GM21390 (cell line): ENCODE results near the gene GPR183.
A peak's percentile ranks its signal among the peaks of the same experiment; 100 is the strongest.

Experiments used
- ATAC-seq: cut with Tn5 transposase; IDR thresholded peaks from one replicate; pipeline ENCODE4 v1.9.1; 2021; ENCODE audit not compliant: unreplicated experiment

The GPR183 gene

GRCh38 chr13:99339736-99340397, 32.7 kb upstream of the GPR183 start:
- no peak for ATAC-seq

DNA sequence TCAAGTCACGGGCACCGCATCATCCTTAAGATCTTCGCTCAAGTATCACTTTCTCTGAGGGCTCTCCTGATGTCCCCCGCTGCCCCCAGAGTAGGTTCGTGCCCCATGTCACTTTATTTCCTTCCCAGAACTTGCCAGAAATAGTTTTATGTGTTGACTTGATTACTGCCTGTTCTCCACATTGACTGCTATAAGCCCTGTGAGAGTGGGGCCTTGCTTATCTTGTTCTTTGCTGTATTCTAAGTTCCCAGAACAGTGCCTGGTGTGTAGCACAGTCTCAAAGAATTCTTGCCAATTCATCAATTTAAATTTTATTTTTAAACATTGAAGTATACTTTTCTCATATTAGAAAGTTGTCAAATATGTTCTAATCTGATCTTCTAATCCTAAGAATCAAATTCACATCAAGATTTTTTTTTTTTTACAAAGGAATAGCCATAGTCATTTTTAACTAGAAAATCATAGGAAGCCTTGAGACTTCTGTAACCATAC, 32.1 kb upstream of the GPR183 start:
- ATAC-seq, result no peak

- ATAC-seq, result peak; percentile 56
Observed at GRCh38 chr13:99335603-99336002, 28.4 kb upstream of the GPR183 start.

GRCh38 chr13:99335087-99335486, 27.9 kb upstream of the GPR183 start:
- ATAC-seq, result no peak

- no peak for ATAC-seq
Observed at GRCh38 chr13:99334221-99334620, 27.0 kb upstream of the GPR183 start.

GRCh38 chr13:99332456-99332855, 25.3 kb upstream of the GPR183 start:
- ATAC-seq, result peak; percentile 25

- peak; percentile 90 for ATAC-seq
Observed at GRCh38 chr13:99331881-99332293, 24.7 kb upstream of the GPR183 start.

- ATAC-seq, result no peak
Observed at GRCh38 chr13:99330942-99331341, 23.7 kb upstream of the GPR183 start.

GRCh38 chr13:99329477-99329876, 22.3 kb upstream of the GPR183 start:
- no peak for ATAC-seq

DNA sequence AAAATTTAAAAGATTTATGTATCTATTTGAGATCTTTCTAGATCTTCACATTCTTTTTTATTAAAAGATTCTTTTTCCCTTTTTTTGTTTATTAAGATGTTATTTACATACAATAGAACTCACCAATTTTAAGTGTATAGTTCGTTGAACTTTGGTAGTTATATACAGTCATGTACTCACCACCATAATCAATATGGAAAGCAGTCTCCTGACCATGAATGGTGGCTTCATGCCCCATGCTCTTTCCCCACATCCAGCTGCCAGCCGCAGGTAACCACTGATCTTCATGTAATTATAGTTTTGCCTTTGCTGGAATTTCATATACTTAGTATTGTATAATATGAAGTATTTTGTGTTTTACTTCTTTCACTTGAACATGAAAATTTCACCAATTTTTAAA, 20.6 kb upstream of the GPR183 start:
- no peak for ATAC-seq

- ATAC-seq, result no peak
Observed at GRCh38 chr13:99327126-99327525, 19.9 kb upstream of the GPR183 start.

DNA sequence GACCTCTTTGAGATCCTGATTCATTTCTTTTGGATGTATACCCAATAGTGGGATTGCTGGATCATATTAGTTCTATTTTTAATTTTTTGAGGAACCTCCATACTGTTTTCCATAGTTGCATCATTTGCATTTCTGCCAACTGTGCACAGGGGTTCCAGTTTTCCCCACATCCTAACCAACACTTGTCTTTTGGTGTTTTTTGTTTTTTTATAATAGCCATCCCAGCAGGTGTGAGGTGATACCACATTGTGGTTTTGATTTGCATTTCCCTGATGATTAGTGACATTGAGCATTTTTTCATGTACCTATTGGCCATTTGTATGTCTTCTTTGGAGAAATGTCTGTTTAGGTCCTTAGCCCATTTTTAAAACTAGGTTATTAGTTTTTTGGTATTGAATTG, 18.8 kb upstream of the GPR183 start:
- ATAC-seq, result no peak

GRCh38 chr13:99323488-99323887, 16.3 kb upstream of the GPR183 start:
- no peak for ATAC-seq

DNA sequence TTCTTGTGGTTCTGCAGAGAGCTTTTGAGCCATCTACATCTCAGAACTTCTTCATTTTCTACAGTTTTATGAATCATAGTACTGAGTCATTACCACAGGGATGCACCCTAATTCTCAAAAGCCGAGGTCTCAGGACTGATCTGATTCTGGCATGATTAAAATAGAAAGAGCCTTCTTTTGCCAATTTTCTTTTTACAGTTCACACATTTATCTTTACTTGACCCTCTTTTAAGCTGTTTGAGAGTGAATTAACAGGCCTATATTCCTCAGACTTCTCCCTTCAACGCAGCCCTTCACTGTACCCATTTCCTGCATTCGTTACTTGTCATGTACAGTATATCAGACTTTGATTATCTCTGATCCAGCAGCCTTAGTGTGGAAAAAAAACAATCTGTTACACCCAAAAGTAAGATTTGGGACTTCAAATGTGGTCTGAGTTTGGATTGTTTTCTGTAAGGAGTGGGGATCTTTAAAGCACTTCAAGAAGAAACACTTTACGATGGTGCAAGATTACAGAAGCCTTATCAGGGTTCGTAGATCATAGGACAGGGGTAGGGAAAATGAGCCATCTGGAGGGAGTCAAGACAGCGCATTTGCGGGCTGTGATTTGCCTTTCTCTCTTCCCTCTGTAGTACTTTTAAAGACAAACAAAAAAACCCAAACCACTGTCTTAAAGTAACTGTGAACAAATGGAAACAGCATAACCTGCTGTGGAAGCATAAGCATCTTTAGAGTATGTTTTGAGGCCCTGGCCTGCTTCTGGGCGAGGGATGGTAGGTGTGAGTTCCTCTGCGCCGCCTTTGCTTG, 15.3 kb upstream of the GPR183 start:
- ATAC-seq, result peak; percentile 76

DNA sequence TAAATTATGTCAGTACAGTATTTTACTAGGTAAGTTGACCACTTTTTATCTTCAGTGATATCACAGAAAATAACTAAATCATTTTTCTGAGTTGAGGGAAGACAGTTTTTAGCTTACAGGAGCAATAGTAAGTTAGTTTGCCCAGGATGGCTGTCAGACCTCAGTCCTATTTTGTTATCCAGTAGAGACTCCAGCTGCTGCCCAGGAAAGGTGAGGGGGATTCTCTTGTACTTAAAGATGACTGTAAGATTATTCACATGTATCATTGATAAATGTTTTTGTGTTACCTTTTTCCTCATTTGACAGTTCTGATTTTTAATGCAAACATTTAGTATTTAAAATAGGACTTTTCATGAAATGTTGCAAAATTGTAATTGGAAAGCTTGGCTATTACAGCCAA, 14.5 kb upstream of the GPR183 start:
- no peak for ATAC-seq

DNA sequence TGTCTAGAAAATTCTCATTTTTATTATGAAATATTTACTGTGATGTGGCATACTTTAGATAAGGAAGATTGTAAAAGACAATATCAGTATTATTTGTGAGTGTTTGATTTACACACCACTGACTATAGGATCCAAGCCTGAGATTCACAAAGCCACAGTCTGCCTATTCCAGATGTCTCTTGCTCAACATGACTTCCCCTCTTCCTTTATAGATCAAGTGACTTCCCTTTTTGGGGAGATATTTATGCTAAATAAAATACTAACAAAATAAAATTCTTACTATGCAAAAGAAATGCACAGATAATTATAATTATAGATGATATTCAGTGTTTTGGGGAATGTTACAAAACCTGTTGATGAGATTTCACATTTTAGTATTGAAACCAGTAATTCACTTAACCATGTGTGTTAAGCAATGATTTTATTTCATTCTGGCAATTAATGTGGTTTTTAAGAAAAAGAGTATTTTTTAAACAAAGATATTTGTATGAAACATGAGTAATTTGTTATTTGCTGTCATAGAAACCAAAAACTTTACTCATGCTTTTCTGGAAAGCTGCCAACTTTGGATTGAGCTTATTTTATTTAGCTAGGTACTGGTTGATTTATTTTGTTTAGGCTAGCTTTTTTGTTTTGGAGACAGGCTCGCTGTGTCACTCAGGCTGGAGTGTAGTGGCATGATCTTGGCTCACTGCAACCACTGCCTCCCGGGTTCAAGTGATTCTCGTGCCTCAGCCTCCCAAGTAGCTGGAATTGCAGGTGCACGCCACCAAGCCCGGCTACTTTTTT, 13.7 kb upstream of the GPR183 start:
- no peak for ATAC-seq

DNA sequence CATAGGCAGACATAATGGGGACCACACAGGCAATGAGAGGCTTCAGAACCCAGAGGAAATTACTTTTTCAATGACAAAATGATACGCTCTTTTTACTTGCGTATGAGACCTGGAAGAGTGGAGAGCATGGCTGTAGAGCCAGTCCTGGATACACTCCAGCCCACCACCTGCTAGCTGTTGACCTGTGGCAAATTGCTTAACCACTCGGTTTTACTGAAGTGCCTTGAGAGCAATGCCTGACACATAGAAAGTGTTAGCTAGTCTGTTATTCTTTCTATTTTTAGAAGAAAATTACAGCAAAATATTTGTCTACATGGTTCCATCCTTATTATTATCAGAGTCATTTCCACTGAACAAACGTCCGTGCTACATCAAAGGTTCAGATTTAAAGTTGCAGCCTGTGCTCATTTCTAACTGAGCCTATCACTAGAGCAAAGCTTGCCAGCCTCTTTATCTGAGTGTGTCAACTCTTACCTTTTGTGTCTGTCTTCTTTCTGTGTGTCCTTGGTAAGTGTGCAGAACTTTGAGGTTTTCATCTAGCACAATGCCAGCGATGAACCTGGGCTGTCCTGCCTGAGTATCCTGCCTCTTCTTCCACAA, 9.6 kb upstream of the GPR183 start:
- ATAC-seq, result no peak

GRCh38 chr13:99316224-99316623, 9.0 kb upstream of the GPR183 start:
- ATAC-seq, result no peak

DNA sequence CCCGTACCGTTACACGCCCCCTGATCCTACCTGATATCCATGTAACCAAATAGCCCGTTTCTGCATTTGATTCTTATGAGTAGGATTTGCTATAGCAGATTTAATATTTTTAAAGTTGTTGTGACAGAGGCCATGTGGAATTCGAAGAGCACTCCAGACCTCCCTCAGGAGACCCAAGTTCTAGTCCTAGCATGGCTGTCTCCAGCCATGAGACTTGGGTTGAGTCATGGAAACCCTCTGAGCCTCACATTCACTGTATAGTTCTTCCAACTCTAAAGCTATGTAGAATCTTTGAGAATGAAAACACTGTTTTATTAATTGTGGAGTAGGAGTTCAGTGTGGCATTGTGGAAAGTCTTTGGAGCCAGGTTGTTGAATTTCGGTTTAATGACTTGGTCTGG, 8.0 kb upstream of the GPR183 start:
- no peak for ATAC-seq

- no peak for ATAC-seq
Observed at GRCh38 chr13:99314640-99315176, 7.5 kb upstream of the GPR183 start.

DNA sequence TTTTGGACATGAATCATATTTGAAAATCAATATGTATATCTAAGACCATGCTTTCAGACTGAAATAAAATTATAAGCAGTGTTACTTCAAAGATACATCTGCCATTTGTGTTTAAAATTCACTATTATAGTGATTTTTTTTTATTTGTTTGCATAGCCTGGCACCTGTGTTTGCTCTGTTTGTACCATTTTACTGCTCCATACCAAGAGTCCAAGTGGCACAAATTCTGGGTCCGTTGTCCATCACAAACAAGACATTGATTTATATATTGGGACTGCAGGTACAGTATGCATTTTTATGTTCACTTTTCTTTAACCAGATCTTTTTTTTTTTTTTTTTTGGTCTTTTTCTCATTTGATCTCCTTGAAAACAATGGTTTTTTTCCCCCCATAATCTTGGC, 6.7 kb upstream of the GPR183 start:
- ATAC-seq, result no peak
